ENCODE results near the gene KRTAP5-4. TPM values are rescaled to one million over a fixed set of nuclear protein-coding genes. Genes with fewer than 3 reads are reported as not detected.

Gene KRTAP5-4
- total RNA-seq, 2 donors from 2014 or later, result not detected

- Histone ChIP-seq H3K36me3 (no peaks in the 10 kb centered on the region), H3K27me3 (no peaks in the 10 kb centered on the region), H3K9me3 (no peaks in the 10 kb centered on the region), H3K4me3 (peak overlapping the region; percentile 58), H3K4me1 (peaks cover 4% of the 10 kb centered on the region), H3K9ac (ENCODE audit: low read depth in 2 of 2, low read length in 2 of 2) (peak overlapping the region in 1 of 2 donors; percentile 75), H3K27ac (no peak overlapping the region)
- intact Hi-C loops (cut with DNase I), result no loop called here
- TF ChIP-seq, protein P1, sequence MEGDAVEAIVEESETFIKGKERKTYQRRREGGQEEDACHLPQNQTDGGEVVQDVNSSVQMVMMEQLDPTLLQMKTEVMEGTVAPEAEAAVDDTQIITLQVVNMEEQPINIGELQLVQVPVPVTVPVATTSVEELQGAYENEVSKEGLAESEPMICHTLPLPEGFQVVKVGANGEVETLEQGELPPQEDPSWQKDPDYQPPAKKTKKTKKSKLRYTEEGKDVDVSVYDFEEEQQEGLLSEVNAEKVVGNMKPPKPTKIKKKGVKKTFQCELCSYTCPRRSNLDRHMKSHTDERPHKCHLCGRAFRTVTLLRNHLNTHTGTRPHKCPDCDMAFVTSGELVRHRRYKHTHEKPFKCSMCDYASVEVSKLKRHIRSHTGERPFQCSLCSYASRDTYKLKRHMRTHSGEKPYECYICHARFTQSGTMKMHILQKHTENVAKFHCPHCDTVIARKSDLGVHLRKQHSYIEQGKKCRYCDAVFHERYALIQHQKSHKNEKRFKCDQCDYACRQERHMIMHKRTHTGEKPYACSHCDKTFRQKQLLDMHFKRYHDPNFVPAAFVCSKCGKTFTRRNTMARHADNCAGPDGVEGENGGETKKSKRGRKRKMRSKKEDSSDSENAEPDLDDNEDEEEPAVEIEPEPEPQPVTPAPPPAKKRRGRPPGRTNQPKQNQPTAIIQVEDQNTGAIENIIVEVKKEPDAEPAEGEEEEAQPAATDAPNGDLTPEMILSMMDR (IDR thresholded peaks at IDR 0.05), result no peak
- no peak for DNase-seq
Measured at GRCh38 chr11:1571760-1572196, 50.2 kb downstream of the KRTAP5-4 start.

Other genes with a start within 250 kb of the KRTAP5-4 start
- gene BRSK2, start 232.2 kb downstream of the KRTAP5-4 start, total RNA-seq, result 1 to 10 TPM in 1 of 2 donors, under 1 TPM in 1; 0.52 to 1.2 TPM
- gene MOB2, start 135.4 kb downstream of the KRTAP5-4 start, total RNA-seq, result 10 to 100 TPM; 41.6 to 49.2 TPM
- gene DUSP8, start 49.9 kb downstream of the KRTAP5-4 start, total RNA-seq, result 10 to 100 TPM; 21.8 to 33.9 TPM
- not detected for gene KRTAP5-1, start 36.9 kb downstream of the KRTAP5-4 start, total RNA-seq
- gene KRTAP5-2, start 23.8 kb downstream of the KRTAP5-4 start, total RNA-seq, result not detected
- not detected for gene KRTAP5-3, start 13.7 kb downstream of the KRTAP5-4 start, total RNA-seq
- gene KRTAP5-5, start 7.6 kb upstream of the KRTAP5-4 start, total RNA-seq, result not detected
- not detected for gene KRTAP5-6, start 75.1 kb upstream of the KRTAP5-4 start, total RNA-seq
- gene IFITM10, start 128.5 kb upstream of the KRTAP5-4 start, total RNA-seq, result 1 to 10 TPM in 1 of 2 donors, under 1 TPM in 1; 0.42 to 1.1 TPM
- 100 to 1,000 TPM; 633 to 887 TPM for gene CTSD, start 141.8 kb upstream of the KRTAP5-4 start, total RNA-seq
- 1 to 10 TPM; 1.7 to 3.5 TPM for gene SYT8, start 212.9 kb upstream of the KRTAP5-4 start, total RNA-seq
- under 1 TPM in 1 of 2 donors, not detected in 1; 0.94 TPM for gene TNNI2, start 216.8 kb upstream of the KRTAP5-4 start, total RNA-seq
- gene LSP1, start 230.9 kb upstream of the KRTAP5-4 start, total RNA-seq, result 10 to 100 TPM; 18.9 to 23.0 TPM